KOPT-K1 (cell line): Measurements from ENCODE around the gene BCR.

Source experiments
- H3K27ac ChIP-seq: fragments of 200-600 bp; sonication (generic); 2 replicates; pipeline ENCODE4 v1.5.1; 2016; ENCODE audit warnings: antibody characterized with exemption, mild to moderate bottlenecking, low read depth, low read length; ENCODE audit not compliant: poor library complexity, severe bottlenecking
- H3K36me3 ChIP-seq: fragments of 200-600 bp; sonication (generic); 2 replicates; pipeline ENCODE4 v1.5.1; 2017; ENCODE audit warnings: antibody characterized with exemption, mild to moderate bottlenecking, low read length, moderate library complexity; ENCODE audit not compliant: insufficient read depth
- H3K9me3 ChIP-seq: fragments of 200-600 bp; sonication (generic); 2 replicates; pipeline ENCODE4 v1.5.1; 2017; ENCODE audit warnings: antibody characterized with exemption, low read length, mild to moderate bottlenecking; ENCODE audit not compliant: insufficient read depth, poor library complexity, severe bottlenecking

BCR gene

DNA sequence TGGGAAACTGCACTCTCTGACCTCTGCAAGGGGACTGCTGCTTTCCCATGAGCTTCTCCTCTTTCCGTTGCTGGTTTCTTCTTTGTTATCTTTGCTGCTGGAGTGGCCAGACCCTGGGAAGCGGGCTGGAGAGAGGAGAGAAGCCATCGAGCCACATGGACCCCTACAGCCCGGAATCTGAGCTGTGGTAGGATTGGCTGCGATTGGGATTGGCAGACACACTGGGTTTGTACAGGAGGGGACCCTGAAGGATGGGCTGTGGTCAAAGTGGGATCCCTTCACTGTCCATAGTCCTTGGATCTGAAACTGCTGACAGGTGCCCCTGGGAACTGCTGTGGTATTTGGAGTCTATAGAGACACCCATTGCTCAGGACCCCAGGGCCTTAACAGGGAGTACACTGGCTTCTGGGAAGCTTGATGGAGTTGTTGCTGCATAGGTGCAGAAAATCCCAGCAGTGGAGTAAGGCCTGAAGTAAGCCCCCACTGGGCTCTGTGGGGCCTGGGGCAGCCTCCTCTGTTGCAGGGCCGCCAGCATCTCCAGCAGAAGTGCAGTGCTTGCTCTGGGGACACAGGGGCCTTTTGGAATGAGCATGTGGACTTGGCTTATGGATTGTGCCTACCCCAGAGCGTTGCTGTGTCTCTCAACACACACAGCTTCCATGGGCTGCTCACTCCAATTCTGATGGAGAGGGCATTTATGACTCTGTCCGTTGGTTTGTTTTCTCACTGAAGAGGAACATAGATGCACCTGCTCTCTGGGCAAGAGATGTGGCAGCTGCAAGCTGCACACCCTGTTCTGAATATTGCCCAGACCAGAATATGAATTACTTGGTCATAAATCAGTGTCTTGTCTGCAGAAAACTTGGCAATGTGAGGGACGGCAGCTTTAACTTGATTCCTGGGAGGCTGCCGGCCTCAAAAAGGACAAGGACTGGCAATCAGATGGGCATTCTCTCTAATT, 32.0 kb downstream of the BCR start:
- Histone ChIP-seq H3K27ac (peak overlapping the region; percentile 55), H3K9me3 (no peaks in the 10 kb centered on the region), H3K36me3 (0 out of 2 replicates have a peak, but pooled peaks cover 10% of the 10 kb centered on the region)

DNA sequence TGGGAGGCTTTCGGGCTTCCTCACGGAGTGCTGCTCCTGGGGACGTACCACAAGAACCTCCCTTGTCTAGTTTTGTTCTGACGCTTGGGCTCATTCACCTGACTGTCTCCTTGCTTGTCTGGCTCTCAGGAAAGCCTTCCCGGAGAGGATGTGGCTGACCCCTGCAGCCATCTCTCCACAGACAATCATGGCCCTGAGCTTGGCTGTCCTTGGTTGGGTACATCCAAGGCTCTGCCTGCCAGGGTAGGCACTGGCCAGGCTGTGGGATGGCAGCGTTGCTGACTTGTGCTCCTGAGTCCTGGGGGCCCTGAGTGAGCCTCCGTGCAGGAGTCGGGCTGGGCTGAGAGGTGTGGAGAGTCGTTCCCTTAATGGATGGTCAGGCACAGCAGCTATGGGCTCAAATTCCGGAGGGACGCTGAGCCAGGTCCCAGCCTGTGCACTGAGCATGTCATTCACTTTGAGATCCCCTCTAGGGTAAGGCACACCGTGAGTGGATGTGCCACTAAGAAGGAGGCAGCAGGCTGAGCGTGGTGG, 32.8 kb downstream of the BCR start:
- H3K9me3 ChIP-seq: no peaks in the 10 kb centered on the region
- H3K27ac ChIP-seq: peak overlapping the region; percentile 55
- H3K36me3 ChIP-seq: 0 out of 2 replicates have a peak, but pooled peaks cover 2% of the 10 kb centered on the region

DNA sequence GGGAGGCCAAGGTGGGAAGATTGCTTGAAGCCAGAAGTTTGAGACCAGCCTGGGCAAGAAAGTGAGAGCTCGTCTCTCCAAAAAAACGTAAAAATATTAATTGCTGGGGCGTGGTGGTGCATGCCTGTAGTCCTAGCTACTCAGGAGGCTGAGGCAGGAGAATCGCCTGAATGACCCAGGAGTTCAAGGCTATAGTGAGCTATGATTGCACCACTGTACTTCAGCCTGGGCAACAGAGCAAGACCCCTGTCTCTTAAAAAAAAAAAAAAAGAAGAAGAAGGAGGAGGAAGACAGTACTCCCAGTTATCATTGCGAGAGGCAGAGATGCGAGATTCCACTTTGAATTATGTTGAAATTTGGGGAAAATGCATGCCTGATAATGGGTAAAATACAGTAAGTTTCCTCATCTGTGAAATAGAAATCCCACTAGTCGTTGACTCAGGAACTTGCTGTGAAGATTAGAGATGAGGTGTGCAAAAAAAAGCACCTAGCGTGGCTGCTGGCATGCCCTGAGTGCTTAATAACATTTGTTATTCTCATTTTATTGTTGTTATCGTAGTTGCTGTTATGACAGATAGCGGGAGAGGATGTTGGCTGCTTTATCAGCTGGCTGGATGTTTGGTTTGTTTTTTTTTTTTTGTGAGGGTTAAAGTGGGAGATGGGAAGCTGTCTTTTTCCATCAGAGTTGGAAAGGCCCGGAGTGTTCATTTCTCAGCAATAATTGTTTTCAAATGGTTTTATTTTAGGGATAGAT, 33.4 kb downstream of the BCR start:
- Histone ChIP-seq H3K9me3 (no peaks in the 10 kb centered on the region), H3K27ac (peak overlapping the region; percentile 99), H3K36me3 (no peaks in the 10 kb centered on the region)

DNA sequence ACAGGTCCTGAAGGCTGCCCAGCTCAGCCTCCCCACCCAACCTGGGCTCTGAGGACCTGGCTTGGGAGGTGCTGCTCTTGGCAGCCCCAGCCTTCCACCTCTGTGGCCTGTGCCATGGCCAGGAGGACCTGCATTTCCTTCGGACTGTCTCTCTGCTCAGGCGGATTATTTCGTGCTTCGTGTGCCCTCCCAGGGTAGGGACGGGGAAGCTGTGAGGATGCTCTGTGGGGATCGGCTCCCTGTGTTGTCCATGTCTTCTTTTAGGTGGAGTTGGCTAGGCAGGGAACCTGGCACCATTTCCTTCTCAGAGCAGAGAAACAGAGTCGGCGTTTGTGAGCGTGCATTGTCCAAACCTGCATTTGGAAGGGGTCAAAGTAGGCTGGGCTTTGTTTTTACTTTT, 34.1 kb downstream of the BCR start:
- Histone ChIP-seq H3K9me3 (no peaks in the 10 kb centered on the region), H3K27ac (peak overlapping the region; percentile 99)

GRCh38 chr22:23215294-23216241, 35.3 kb downstream of the BCR start:
- no peaks in the 10 kb centered on the region for H3K9me3 ChIP-seq
- H3K27ac ChIP-seq: peak overlapping the region; percentile 99
- H3K36me3 ChIP-seq: no peaks in the 10 kb centered on the region

More for the DNA sequence above, 34.1 kb downstream of the BCR start:
- no peaks in the 10 kb centered on the region for H3K36me3 ChIP-seq

GRCh38 chr22:23216461-23217170, 36.3 kb downstream of the BCR start:
- H3K27ac ChIP-seq: peak overlapping the region; percentile 99
- H3K9me3 ChIP-seq: no peaks in the 10 kb centered on the region
- no peaks in the 10 kb centered on the region for H3K36me3 ChIP-seq

GRCh38 chr22:23217171-23218052, 37.1 kb downstream of the BCR start:
- Histone ChIP-seq H3K27ac (peak overlapping the region; percentile 99), H3K9me3 (no peaks in the 10 kb centered on the region), H3K36me3 (no peaks in the 10 kb centered on the region)

DNA sequence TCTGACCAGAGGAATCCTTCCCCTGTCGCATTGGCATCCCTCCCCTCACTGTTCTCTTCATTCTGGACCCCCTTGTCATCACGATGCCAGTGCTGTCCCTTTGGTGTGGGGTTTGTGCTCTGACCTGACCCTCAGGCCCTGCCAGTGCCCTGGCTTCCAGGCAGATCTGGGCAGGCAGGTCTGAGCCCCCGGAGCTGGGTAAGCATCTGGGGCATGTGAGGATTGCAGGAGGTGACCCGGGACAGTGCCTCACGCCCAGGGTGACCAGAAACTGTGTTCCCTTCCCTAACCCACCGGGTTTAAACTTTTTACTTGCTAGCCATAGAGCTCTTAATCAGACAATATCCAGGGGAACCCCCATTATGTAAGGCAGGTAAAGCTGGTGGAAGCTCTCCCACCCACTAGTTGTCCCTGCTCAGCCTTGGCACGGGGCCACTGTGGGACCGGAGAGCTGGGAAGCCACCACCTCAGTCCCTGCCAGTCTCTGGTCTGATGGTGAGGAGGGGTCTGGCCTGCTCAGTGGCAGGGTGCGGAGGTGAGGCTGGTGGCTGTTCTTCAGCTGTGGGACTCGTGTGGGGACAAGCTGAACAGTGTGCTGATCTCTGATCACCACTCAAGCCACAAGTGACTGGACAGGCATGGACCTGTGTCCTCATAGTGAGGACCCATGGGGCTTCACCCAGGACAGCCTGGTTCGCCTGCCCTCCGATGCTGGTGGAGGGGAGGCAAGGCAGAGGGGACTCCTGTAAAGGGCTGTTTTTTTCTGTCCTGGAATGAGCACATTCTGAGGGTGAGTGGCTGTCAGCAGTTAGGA, 38.0 kb downstream of the BCR start:
- Histone ChIP-seq H3K27ac (peak overlapping the region; percentile 99), H3K36me3 (no peaks in the 10 kb centered on the region), H3K9me3 (no peaks in the 10 kb centered on the region)

DNA sequence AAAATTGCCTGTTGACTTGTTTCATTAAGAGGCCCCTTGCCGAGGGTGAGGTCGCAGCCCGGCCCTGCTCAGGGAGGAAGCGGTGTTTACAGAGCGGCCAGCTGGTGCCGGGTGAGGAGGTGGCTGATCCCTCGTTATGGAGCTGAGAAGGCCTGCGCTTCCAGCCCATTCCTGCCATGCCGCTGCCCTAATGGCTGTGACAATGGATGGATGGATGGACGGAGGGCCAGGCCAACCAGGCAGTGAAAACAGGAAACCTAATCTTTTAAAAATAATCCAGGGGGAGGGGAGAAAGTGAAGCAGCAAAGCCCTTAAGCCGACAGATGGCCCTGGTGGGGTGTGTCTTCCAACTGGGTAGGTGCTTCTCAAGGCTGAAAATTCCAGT, 38.5 kb downstream of the BCR start:
- Histone ChIP-seq H3K36me3 (no peaks in the 10 kb centered on the region), H3K27ac (peak overlapping the region; percentile 99), H3K9me3 (no peaks in the 10 kb centered on the region)

DNA sequence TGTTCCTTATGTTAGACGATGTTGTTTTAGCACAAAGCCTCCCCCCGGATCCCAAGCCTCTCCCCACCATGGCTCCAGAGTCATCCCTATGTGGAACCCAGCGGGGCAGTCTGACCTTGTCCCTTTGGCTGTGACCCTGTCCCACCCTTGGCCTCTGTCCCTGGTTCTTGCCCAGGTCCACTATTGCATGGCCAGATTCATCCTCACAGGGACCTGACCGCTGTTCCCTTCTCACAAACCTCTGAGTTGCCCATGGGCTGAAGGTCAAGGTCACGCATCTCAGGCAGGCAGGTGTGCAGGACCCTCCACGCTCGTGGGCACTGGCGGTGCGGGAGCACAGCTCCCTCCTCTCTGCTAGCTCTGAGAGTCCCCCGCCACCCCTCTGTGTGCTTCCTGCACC, 39.0 kb downstream of the BCR start:
- H3K9me3 ChIP-seq: no peaks in the 10 kb centered on the region
- H3K36me3 ChIP-seq: no peaks in the 10 kb centered on the region
- peak overlapping the region; percentile 99 for H3K27ac ChIP-seq

DNA sequence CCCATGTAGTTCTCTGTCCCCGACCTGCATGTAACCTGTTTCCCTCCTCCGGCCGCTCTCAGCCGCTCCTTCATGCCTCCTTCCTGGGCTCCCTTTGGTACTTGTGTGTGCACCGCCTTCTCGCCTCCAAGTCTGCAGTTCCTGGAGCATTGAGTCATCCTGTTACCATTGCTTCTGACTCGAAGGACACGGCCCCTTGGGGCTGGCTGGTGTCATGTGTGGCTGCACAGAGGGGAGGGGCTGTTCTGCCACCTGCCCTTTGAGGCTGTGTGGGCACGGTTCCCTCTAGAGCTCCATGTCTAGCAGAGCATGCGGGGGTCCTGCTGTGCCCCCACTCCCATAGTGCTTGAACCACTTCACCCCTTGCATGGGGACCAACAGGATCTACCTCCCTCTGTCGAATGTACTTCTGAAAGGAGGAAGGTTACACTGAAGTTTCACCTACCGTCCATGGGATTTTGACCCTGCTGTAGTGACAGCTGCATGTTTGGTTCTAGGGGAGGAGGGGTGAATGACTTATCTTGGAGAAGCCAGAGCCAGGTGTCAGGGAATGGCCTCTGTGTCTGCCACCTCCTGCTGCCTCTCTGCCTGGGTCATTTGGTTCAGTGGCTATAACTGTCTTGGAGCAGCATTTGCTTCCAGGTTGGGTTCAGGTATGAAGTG, 39.6 kb downstream of the BCR start:
- no peaks in the 10 kb centered on the region for H3K36me3 ChIP-seq
- peak overlapping the region; percentile 99 for H3K27ac ChIP-seq
- H3K9me3 ChIP-seq: no peaks in the 10 kb centered on the region
